H1 (cell line): ENCODE results near the gene IER3IP1. TPM values are rescaled to one million over a fixed set of nuclear protein-coding genes. Genes with fewer than 3 reads are reported as not detected.

Experiments used
- CTCF ChIA-PET: fragments of 300-600 bp; sonication (Branson Sonifier 250); formaldehyde crosslinking; loops from one replicate; lab custom pipeline; 2021; ENCODE audit not compliant: partially characterized antibody; lab: Charles Lee
- POLR2A ChIA-PET: fragments of 300-600 bp; sonication (Branson Sonifier 250); formaldehyde crosslinking; loops from one replicate; lab custom pipeline; 2021; ENCODE audit warnings: inconsistent platforms; ENCODE audit not compliant: partially characterized antibody; lab: Charles Lee
- DNase-seq, 2 experiments: peaks; one replicate each; pipeline versions ENCODE4 v3.0.0 to v3.0.0-alpha.2; 2010 to 2022; ENCODE audit warnings: low spot score in 2 of 2, low read depth in 1 of 2, mixed read lengths in 1 of 2
- FAIRE-seq: peaks from 2 replicates; lab custom pipeline; 2011; peaks lifted over from hg19 to GRCh38; lab: Jason Lieb, UNC
- H2AFZ ChIP-seq: 2 replicates; pipeline ENCODE4 v1.8.1; 2012; ENCODE audit warnings: low read length, inconsistent platforms
- H2AK5ac ChIP-seq: 2 replicates; pipeline ENCODE4 v1.6.1; 2013; ENCODE audit warnings: low read depth, low read length
- H2BK120ac ChIP-seq: replicated peaks from 2 replicates; pipeline ENCODE3; 2013; ENCODE audit warnings: low read depth, low read length, inconsistent platforms
- H2BK12ac ChIP-seq: 2 replicates; pipeline ENCODE4 v1.6.1; 2013; ENCODE audit warnings: low read depth, low read length
- H2BK15ac ChIP-seq: 2 replicates; pipeline ENCODE4 v1.6.1; 2013; ENCODE audit warnings: low read length
- H2BK20ac ChIP-seq: 2 replicates; pipeline ENCODE4 v1.6.1; 2013; ENCODE audit warnings: low read length
- H2BK5ac ChIP-seq: 2 replicates; pipeline ENCODE4 v1.6.1; 2013; ENCODE audit warnings: low read depth, low read length
- H3K14ac ChIP-seq: 2 replicates; pipeline ENCODE4 v1.6.1; 2013; ENCODE audit warnings: inconsistent platforms; ENCODE audit not compliant: insufficient read length
- H3K18ac ChIP-seq: 2 replicates; pipeline ENCODE4 v1.6.1; 2013; ENCODE audit warnings: low read length; ENCODE audit errors: extremely low read depth
- H3K23ac ChIP-seq: 2 replicates; pipeline ENCODE4 v1.6.1; 2013; ENCODE audit warnings: inconsistent platforms; ENCODE audit not compliant: insufficient read length
- H3K23me2 ChIP-seq: 2 replicates; pipeline ENCODE4 v1.6.1; 2013; ENCODE audit warnings: low read depth, low read length
- H3K27ac ChIP-seq: 2 replicates; pipeline ENCODE4 v1.6.1; 2011; ENCODE audit warnings: low read depth, low read length, inconsistent platforms
- H3K27me3 ChIP-seq, 4 experiments: replicated peaks in 1 of 4; 1 replicate in 1 of 4; 2 replicates in 3 of 4; pipeline versions ENCODE4 v1.6.1 to v1.8.1; 2011 to 2013; ENCODE audit warnings: low read length in 3 of 4, mild to moderate bottlenecking in 3 of 4, inconsistent platforms in 2 of 4, mixed read lengths in 2 of 4, moderate library complexity in 1 of 4; ENCODE audit not compliant: control insufficient read depth in 3 of 4, insufficient read depth in 3 of 4; ENCODE audit errors: extremely low read depth in 1 of 4
- H3K36me3 ChIP-seq, 4 experiments: 2 replicates each; pipeline versions ENCODE4 v1.6.1 to v1.8.1; 2011 to 2013; ENCODE audit warnings: mild to moderate bottlenecking in 4 of 4, low read length in 3 of 4, moderate library complexity in 2 of 4, control low read depth in 1 of 4, inconsistent platforms in 1 of 4; ENCODE audit not compliant: insufficient read depth in 4 of 4, control insufficient read depth in 2 of 4
- H3K4ac ChIP-seq: replicated peaks from 2 replicates; pipeline ENCODE3; 2013; ENCODE audit warnings: low read length, low read depth, mixed read lengths, inconsistent platforms; ENCODE audit not compliant: insufficient read length
- H3K4me1 ChIP-seq, 4 experiments: replicated peaks in 1 of 4; 1 replicate in 1 of 4; 2 replicates in 3 of 4; pipeline versions ENCODE4 v1.6.1 to v1.8.1; 2011 to 2013; ENCODE audit warnings: low read length in 3 of 4, inconsistent platforms in 2 of 4, mixed read lengths in 1 of 4; ENCODE audit not compliant: insufficient read depth in 4 of 4, control insufficient read depth in 3 of 4
- H3K4me2 ChIP-seq, 2 experiments: 2 replicates each; pipeline versions ENCODE4 v1.6.1 to v1.8.1; 2011 to 2013; ENCODE audit warnings: low read depth in 2 of 2, low read length in 2 of 2, control low read depth in 1 of 2, inconsistent platforms in 1 of 2, mild to moderate bottlenecking in 1 of 2; ENCODE audit not compliant: insufficient read depth in 1 of 2
- H3K4me3 ChIP-seq, 4 experiments: fragments of 200-600, 300-600 bp in 1 of 4; sonication (generic), shearing (Covaris generic), sonication (Bioruptor Twin) in 1 of 4; 2 replicates each; pipeline versions ENCODE4 v1.5.1 to v1.8.1; 2011 to 2016; ENCODE audit warnings: low read length in 4 of 4, low read depth in 3 of 4, control low read depth in 2 of 4, inconsistent platforms in 2 of 4, mild to moderate bottlenecking in 2 of 4, mixed read lengths in 1 of 4, moderate library complexity in 1 of 4; ENCODE audit not compliant: insufficient read depth in 2 of 4; ENCODE audit errors: extremely low read depth in 1 of 4
- H3K56ac ChIP-seq: replicated peaks from 2 replicates; pipeline ENCODE3; 2013; ENCODE audit warnings: low read depth, mild to moderate bottlenecking, mixed read lengths, low read length, inconsistent platforms; ENCODE audit not compliant: insufficient read length
- H3K79me1 ChIP-seq: 2 replicates; pipeline ENCODE4 v1.6.1; 2013; ENCODE audit warnings: low read depth, low read length, control low read depth
- H3K79me2 ChIP-seq, 2 experiments: 2 replicates each; pipeline versions ENCODE4 v1.6.1 to v1.8.1; 2012 to 2013; ENCODE audit warnings: low read length in 2 of 2, mild to moderate bottlenecking in 2 of 2, inconsistent platforms in 1 of 2; ENCODE audit not compliant: insufficient read depth in 2 of 2, control insufficient read depth in 1 of 2
- H3K9ac ChIP-seq, 4 experiments: replicated peaks in 1 of 4; 1 replicate in 1 of 4; 2 replicates in 3 of 4; pipeline versions ENCODE4 v1.6.1 to v1.8.1; 2011 to 2013; ENCODE audit warnings: low read depth in 3 of 4, low read length in 3 of 4, control low read depth in 2 of 4, mild to moderate bottlenecking in 2 of 4, moderate library complexity in 2 of 4, inconsistent platforms in 1 of 4; ENCODE audit errors: extremely low read depth in 1 of 4
- H3K9me3 ChIP-seq, 2 experiments: 2 replicates each; pipeline versions ENCODE4 v1.6.1 to v1.8.1; 2012 to 2013; ENCODE audit warnings: mild to moderate bottlenecking in 2 of 2, moderate library complexity in 2 of 2, control low read depth in 1 of 2, inconsistent platforms in 1 of 2, low read depth in 1 of 2, low read length in 1 of 2, mixed read lengths in 1 of 2; ENCODE audit not compliant: insufficient read depth in 2 of 2
- H4K20me1 ChIP-seq, 2 experiments: replicated peaks in 1 of 2; 2 replicates each; pipeline versions ENCODE3 to v1.8.1; 2011 to 2013; ENCODE audit warnings: inconsistent platforms in 2 of 2, low read length in 2 of 2, mild to moderate bottlenecking in 1 of 2; ENCODE audit not compliant: insufficient read depth in 2 of 2, control insufficient read depth in 1 of 2
- H4K5ac ChIP-seq: 2 replicates; pipeline ENCODE4 v1.6.1; 2013; ENCODE audit warnings: low read length, low read depth, mixed read lengths, inconsistent platforms; ENCODE audit not compliant: insufficient read length
- H4K8ac ChIP-seq: 2 replicates; pipeline ENCODE4 v1.8.0; 2013; ENCODE audit warnings: mild to moderate bottlenecking, moderate library complexity, low read length, inconsistent platforms; ENCODE audit not compliant: insufficient read depth; ENCODE audit errors: extremely low read depth
- H4K91ac ChIP-seq: replicated peaks from 2 replicates; pipeline ENCODE3; 2013; ENCODE audit warnings: low read length, mixed read lengths, inconsistent platforms; ENCODE audit not compliant: insufficient read length
- EGR1 ChIP-seq: IDR thresholded peaks from 2 replicates; pipeline ENCODE4 v1.6.1; 2011; ENCODE audit warnings: low read depth, low read length, borderline replicate concordance
- HDAC6 ChIP-seq: IDR thresholded peaks from one replicate; pipeline ENCODE4 v1.7.1; 2012; ENCODE audit warnings: low read depth, mild to moderate bottlenecking, inconsistent platforms, low read length, moderate library complexity
- RAD21 ChIP-seq, 2 experiments: IDR thresholded peaks in 1 of 2; conservative IDR thresholded peaks in 1 of 2; 2 replicates each; pipeline ENCODE4 v1.6.1; 2011; ENCODE audit warnings: low read depth in 2 of 2, low read length in 2 of 2, improper control_type of control experiment in 1 of 2, inconsistent platforms in 1 of 2, mild to moderate bottlenecking in 1 of 2, moderate library complexity in 1 of 2
- SP4 ChIP-seq: IDR thresholded peaks from 2 replicates; pipeline ENCODE4 v1.6.1; 2012; ENCODE audit warnings: low read length, inconsistent platforms
- SUZ12 ChIP-seq: fragments of 200-600 bp; sonication (generic); IDR thresholded peaks from 2 replicates; pipeline ENCODE4 v1.6.1; 2012; ENCODE audit warnings: mild to moderate bottlenecking, inconsistent platforms, low read length, moderate library complexity, mixed read lengths
- WGBS, 2 experiments: shearing (Covaris generic) in 1 of 2; methylation state at CpG; one replicate each; pipeline versions ENCODE4 v1.1.6 to v1.1.7; 2013 to 2015; ENCODE audit warnings: low lambda C conversion rate in 2 of 2, mixed read lengths in 2 of 2, inconsistent platforms in 1 of 2, low coverage in 1 of 2, missing lambda C conversion rate in 1 of 2; ENCODE audit not compliant: insufficient replicate concordance in 2 of 2, insufficient coverage in 1 of 2, insufficient read length in 1 of 2; ENCODE audit errors: extremely low coverage in 1 of 2, missing lambda C conversion rate in 1 of 2; 5-methylcytosine and 5-hydroxymethylcytosine counted together
- polyA plus RNA-seq, 7 experiments: library from polyadenylated mRNA; depleted of rRNA in 3 of 7; stranded (reverse) in 5 of 7; unstranded in 2 of 7; fragments of >200 nt in 5 of 7; fragments of 200-250 nt in 2 of 7; gene quantifications; 1 replicate in 5 of 7; 2 replicates in 1 of 7; 4 replicates in 1 of 7; pipeline versions ENCODE4 v1.2.1 to v1.2.3, GENCODE V29; 2011 to 2013; ENCODE audit warnings: missing spikeins in 2 of 7, mixed read lengths in 2 of 7
- total RNA-seq: library from RNA; stranded (reverse); fragmentation: NEBNext Ultra II Directional; extraction: Animal tissue kit (Norgen Biotek cat#: 25700); gene quantifications from 2 replicates; pipeline ENCODE4 v1.2.1, GENCODE V29; 2021
- TF ChIP-seq, protein P1 (sequence below), 3 experiments: IDR thresholded peaks; 1 replicate in 2 of 3; 2 replicates in 1 of 3; pipeline versions ENCODE4 v1.5.1 to v1.6.1; 2011; ENCODE audit warnings: low read length in 3 of 3, mild to moderate bottlenecking in 3 of 3, inconsistent platforms in 2 of 3, low read depth in 1 of 3, moderate library complexity in 1 of 3; ENCODE audit not compliant: insufficient read depth in 1 of 3; ENCODE audit errors: control extremely low read depth in 1 of 3

IER3IP1 gene
- total and polyA plus RNA-seq, 2 of the 8 experiments (the other 6 are each of a cell fraction or from before 2014, with no cell fraction given) = 6.0 to 8.5 TPM

DNA sequence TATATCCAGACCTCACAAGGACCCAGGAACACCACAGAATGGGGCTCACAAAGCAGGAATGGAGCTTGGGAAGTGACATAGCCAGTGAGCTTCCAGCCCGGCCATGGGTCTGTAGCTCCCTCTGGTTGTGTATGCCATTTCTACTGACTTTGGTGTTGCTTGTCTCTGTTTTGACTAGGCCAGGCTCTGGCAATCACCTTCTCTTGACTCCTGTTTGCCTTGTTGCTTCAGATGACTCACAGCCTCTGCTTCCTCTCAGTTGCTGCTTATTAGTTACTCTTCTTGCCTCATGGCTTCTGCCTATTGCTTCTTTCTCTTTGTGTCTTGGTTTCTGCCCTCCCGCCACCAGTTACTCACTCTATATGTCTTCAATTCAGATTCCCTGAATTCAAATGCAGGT, 15.8 kb upstream of the IER3IP1 start:
- FAIRE-seq (no peak), DNase-seq (no peak)
- ChIA-PET CTCF (interaction anchor here (0.5 to 3.4 kb wide), 8 partner anchors 10 to 251 kb away, joined by 3 to 19 read pairs (median 3); no protein-coding TSS in a partner anchor), POLR2A (interaction anchor here (0.6 kb wide), 1 partner anchor 528 kb away, joined by 3 read pairs; no protein-coding TSS in a partner anchor)
- Histone ChIP-seq H3K79me1 (no peaks in the 10 kb centered on the region), H3K27ac (no peak overlapping the region), H4K20me1 (no peaks in the 10 kb centered on the region), H4K5ac (no peak overlapping the region), H2BK5ac (no peak overlapping the region), H3K23me2 (no peaks in the 10 kb centered on the region), H3K27me3 (no peaks in the 10 kb centered on the region; a peak in 1 of 7 replicates), H3K4ac (no peak overlapping the region), H3K56ac (no peak overlapping the region), H3K9me3 (no peaks in the 10 kb centered on the region), H3K9ac (no peak overlapping the region), H4K91ac (no peak overlapping the region), H3K18ac (no peak overlapping the region), H4K8ac (no peak overlapping the region), H3K79me2 (no peaks in the 10 kb centered on the region), H3K4me2 (no peak overlapping the region), H3K4me3 (no peak overlapping the region), H2AFZ (no peak overlapping the region), H3K23ac (no peak overlapping the region), H3K14ac (no peak overlapping the region), H2BK20ac (no peak overlapping the region), H2BK15ac (no peak overlapping the region), H2BK12ac (no peak overlapping the region), H3K36me3 (no peaks in the 10 kb centered on the region), H2AK5ac (no peak overlapping the region), H3K4me1 (no peaks in the 10 kb centered on the region), H2BK120ac (no peak overlapping the region)
- 96% methylated on average over 2 of the region's 2 CpGs; no CpG with 5 or more reads in 1 of the 2 experiments for WGBS, 2 experiments
- no peak for TF ChIP-seq SUZ12
- no peak for TF ChIP-seq HDAC6
- peak in 1 of 2 experiments; percentile 35; a peak in 2 of 4 replicates for TF ChIP-seq RAD21 (IDR thresholded peaks at IDR 0.05 in 1 of 2, conservative IDR thresholded peaks at IDR 0.05 in 1 of 2; ENCODE audit: low read depth in 2 of 2, low read length in 2 of 2)
- no peak for TF ChIP-seq EGR1
- TF ChIP-seq, protein P1, sequence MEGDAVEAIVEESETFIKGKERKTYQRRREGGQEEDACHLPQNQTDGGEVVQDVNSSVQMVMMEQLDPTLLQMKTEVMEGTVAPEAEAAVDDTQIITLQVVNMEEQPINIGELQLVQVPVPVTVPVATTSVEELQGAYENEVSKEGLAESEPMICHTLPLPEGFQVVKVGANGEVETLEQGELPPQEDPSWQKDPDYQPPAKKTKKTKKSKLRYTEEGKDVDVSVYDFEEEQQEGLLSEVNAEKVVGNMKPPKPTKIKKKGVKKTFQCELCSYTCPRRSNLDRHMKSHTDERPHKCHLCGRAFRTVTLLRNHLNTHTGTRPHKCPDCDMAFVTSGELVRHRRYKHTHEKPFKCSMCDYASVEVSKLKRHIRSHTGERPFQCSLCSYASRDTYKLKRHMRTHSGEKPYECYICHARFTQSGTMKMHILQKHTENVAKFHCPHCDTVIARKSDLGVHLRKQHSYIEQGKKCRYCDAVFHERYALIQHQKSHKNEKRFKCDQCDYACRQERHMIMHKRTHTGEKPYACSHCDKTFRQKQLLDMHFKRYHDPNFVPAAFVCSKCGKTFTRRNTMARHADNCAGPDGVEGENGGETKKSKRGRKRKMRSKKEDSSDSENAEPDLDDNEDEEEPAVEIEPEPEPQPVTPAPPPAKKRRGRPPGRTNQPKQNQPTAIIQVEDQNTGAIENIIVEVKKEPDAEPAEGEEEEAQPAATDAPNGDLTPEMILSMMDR (IDR thresholded peaks at IDR 0.05; ENCODE audit: control extremely low read depth in 1 of 3, insufficient read depth in 1 of 3, low read depth in 1 of 3, low read length in 3 of 3) = peak in 1 of 3 experiments; percentile 14; a peak in 2 of 4 replicates
- no peak for TF ChIP-seq SP4
